Measurements from ENCODE around the gene PHF21A. TPM values are rescaled to one million over a fixed set of nuclear protein-coding genes. Genes with fewer than 3 reads are reported as not detected.

PHF21A gene
- total RNA-seq, 1 donor from 2014 or later = 35.9 TPM

GRCh38 chr11:46050662-46051061 is 70.6 kb downstream of the PHF21A start:
- H3K27me3 Mint-ChIP-seq (ENCODE audit: low read depth) = no peaks in the 10 kb centered on the region
- peaks cover 47% of the 10 kb centered on the region for H3K4me1 Mint-ChIP-seq (ENCODE audit: low read depth)
- no peaks in the 10 kb centered on the region for H3K9me3 Mint-ChIP-seq (ENCODE audit: low read depth)
- DNase-seq (ENCODE audit: low spot score) = no peak
- no peaks in the 10 kb centered on the region for H3K36me3 Mint-ChIP-seq (ENCODE audit: low read depth)
- H3K4me3 Mint-ChIP-seq (ENCODE audit: unreplicated experiment) = peak overlapping the region; percentile 40
- no peak for TF ChIP-seq CTCF (IDR thresholded peaks at IDR 0.05)
- peak overlapping the region; percentile 92 for H3K27ac Mint-ChIP-seq (ENCODE audit: unreplicated experiment)

- no peaks in the 10 kb centered on the region for H3K36me3 Mint-ChIP-seq (ENCODE audit: low read depth)
- no peak for DNase-seq (ENCODE audit: low spot score)
- H3K9me3 Mint-ChIP-seq (ENCODE audit: low read depth) = no peaks in the 10 kb centered on the region
- no peaks in the 10 kb centered on the region for H3K27me3 Mint-ChIP-seq (ENCODE audit: low read depth)
- H3K4me3 Mint-ChIP-seq (ENCODE audit: unreplicated experiment) = peak overlapping the region; percentile 40
- TF ChIP-seq CTCF (IDR thresholded peaks at IDR 0.05) = no peak
- peak overlapping the region; percentile 92 for H3K27ac Mint-ChIP-seq (ENCODE audit: unreplicated experiment)
- peaks cover 41% of the 10 kb centered on the region for H3K4me1 Mint-ChIP-seq (ENCODE audit: low read depth)
Measured at GRCh38 chr11:46050003-46050461, 71.2 kb downstream of the PHF21A start.

GRCh38 chr11:46049325-46049897 is 71.8 kb downstream of the PHF21A start:
- DNase-seq (ENCODE audit: low spot score) = no peak
- no peaks in the 10 kb centered on the region for H3K9me3 Mint-ChIP-seq (ENCODE audit: low read depth)
- H3K27me3 Mint-ChIP-seq (ENCODE audit: low read depth) = no peaks in the 10 kb centered on the region
- no peak overlapping the region for H3K4me3 Mint-ChIP-seq (ENCODE audit: unreplicated experiment)
- peak overlapping the region; percentile 92 for H3K27ac Mint-ChIP-seq (ENCODE audit: unreplicated experiment)
- H3K4me1 Mint-ChIP-seq (ENCODE audit: low read depth) = peaks cover 36% of the 10 kb centered on the region
- TF ChIP-seq CTCF (IDR thresholded peaks at IDR 0.05) = no peak
- no peaks in the 10 kb centered on the region for H3K36me3 Mint-ChIP-seq (ENCODE audit: low read depth)

GRCh38 chr11:46048198-46048597 is 73.1 kb downstream of the PHF21A start:
- H3K27ac Mint-ChIP-seq (ENCODE audit: unreplicated experiment) = no peak overlapping the region
- DNase-seq (ENCODE audit: low spot score) = no peak
- peaks cover 36% of the 10 kb centered on the region for H3K4me1 Mint-ChIP-seq (ENCODE audit: low read depth)
- no peak for TF ChIP-seq CTCF (IDR thresholded peaks at IDR 0.05)
- no peaks in the 10 kb centered on the region for H3K9me3 Mint-ChIP-seq (ENCODE audit: low read depth)
- H3K27me3 Mint-ChIP-seq (ENCODE audit: low read depth) = no peaks in the 10 kb centered on the region
- H3K36me3 Mint-ChIP-seq (ENCODE audit: low read depth) = no peaks in the 10 kb centered on the region
- no peak overlapping the region for H3K4me3 Mint-ChIP-seq (ENCODE audit: unreplicated experiment)

- TF ChIP-seq CTCF (IDR thresholded peaks at IDR 0.05) = no peak
- Mint-ChIP-seq H3K27ac (ENCODE audit: unreplicated experiment) (no peak overlapping the region), H3K27me3 (ENCODE audit: low read depth) (no peaks in the 10 kb centered on the region), H3K4me3 (ENCODE audit: unreplicated experiment) (no peak overlapping the region), H3K36me3 (ENCODE audit: low read depth) (no peaks in the 10 kb centered on the region), H3K4me1 (ENCODE audit: low read depth) (peaks cover 36% of the 10 kb centered on the region), H3K9me3 (ENCODE audit: low read depth) (no peaks in the 10 kb centered on the region)
- DNase-seq (ENCODE audit: low spot score) = no peak
Measured at GRCh38 chr11:46047520-46047919, 73.7 kb downstream of the PHF21A start.

All from chondrocyte (in vitro differentiated cells).